ENCODE data around the gene CALD1.
A peak's percentile ranks its signal among the peaks of the same experiment; 100 is the strongest.

Gene CALD1

GRCh38 chr7:134829380-134829986 is 50.0 kb downstream of the CALD1 start:
- DNase-seq, result no peak

DNA sequence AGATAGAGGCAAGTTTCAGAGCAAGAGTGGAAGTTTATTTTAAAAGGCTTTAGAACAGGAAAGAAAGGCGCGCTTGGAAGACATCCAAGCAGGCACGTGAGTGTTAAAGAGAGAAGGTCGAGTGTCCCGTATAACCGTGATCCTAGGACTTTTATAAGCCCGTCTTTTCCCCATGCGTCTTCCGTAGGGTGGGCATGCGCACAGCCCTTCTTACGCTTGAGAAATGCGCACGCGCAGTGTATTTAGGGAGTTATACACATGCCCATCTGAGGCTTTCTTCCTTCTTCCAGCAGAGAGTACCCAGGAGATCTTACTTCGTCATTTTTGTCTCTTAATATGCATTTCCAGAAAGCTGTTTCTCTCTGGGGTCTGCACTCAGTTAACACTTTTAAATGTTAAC is 52.4 kb downstream of the CALD1 start:
- DNase-seq, result no peak

- no peak for DNase-seq
Observed at GRCh38 chr7:134832367-134832766, 52.9 kb downstream of the CALD1 start.

DNA sequence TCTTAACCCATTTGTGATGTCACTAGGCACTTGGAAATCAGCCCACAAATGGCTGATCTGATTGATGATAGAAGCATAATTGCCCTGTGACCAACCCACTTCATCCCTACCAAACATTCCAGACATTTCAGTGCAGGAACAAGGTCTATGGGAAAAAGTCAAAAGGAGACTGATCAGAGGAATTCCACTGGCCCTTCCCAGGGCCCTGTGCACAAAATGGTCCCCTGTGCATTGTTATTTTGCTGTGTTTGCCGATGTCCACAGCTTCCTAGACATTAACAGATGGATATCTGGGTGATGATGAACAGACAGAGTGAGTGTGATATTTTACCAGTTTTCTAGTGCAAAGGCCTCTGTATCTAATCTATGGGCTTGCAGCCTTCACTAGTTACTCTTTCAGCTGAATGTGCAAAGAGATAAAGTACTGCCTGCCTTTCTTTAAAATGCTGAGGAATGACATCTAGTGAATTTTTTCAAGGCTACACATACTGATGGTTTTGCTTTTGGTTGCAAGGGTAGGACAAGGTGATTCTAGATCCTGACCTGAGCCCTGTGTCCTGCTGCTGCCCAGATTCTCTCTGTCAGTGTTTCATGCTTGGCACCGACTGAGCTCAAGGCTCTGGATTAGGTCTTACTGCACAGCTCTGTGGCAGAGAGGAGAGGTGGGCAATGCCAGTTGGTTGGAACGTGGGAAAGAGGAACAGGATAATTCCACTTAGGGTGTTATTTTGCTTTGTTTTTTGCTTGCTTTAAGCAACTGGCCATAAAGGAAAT is 55.4 kb downstream of the CALD1 start:
- DNase-seq, result no peak

DNA sequence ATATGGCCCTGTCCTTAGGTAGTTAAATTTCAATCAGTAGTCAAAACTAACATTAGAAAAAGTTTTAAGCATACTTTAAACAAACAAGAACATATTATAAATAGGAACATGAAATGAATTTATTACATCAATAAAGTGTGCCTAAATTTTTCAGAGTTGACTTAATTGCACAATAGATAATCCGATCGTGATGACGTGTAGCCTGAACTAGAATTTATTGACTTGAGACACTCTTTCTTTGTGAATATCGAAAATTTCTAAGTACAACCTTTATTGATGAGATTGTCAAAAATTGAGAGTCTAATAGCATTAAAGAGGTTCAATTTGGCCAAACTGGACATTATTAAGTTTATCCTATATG is 56.0 kb downstream of the CALD1 start:
- DNase-seq, result no peak

DNA sequence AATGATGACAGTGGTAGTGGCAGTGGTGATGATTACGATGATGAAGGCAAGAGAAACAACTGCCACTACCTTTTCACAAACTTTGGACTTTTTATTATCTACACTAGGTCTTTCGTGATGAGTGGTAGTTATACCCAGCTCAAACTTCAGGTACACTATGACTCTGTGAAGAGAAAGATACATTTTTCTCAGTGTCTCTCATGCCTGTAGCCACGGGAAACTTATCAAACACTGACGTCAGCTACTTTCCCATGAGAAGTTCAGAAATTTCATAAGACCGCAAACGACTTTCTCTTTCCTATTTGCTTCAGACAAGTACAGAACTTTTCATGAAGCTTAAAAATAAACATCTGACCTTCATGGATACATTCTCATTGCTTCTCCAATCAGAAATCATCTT is 57.0 kb downstream of the CALD1 start:
- DNase-seq, result no peak

- DNase-seq, result no peak
Observed at GRCh38 chr7:134839298-134839697, 59.9 kb downstream of the CALD1 start.

DNA sequence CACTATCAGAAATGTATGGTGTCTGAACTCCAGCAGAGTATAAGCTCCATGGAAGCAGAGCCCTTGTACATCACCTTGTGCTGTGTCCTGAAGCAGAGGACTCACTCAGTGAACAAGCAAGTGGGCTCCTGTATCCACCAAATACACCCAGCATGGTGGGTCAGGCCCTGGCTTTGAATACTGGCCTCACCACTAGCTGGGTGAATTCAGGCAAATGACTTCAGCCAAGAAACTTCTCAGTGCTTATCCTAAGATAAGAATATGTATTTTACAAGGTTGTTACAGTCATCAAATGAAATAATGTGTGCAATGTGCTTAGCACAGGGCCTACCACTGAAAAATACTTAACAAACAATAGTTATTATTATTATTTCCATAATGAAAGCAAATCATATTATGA is 62.6 kb downstream of the CALD1 start:
- DNase-seq, result no peak

DNA sequence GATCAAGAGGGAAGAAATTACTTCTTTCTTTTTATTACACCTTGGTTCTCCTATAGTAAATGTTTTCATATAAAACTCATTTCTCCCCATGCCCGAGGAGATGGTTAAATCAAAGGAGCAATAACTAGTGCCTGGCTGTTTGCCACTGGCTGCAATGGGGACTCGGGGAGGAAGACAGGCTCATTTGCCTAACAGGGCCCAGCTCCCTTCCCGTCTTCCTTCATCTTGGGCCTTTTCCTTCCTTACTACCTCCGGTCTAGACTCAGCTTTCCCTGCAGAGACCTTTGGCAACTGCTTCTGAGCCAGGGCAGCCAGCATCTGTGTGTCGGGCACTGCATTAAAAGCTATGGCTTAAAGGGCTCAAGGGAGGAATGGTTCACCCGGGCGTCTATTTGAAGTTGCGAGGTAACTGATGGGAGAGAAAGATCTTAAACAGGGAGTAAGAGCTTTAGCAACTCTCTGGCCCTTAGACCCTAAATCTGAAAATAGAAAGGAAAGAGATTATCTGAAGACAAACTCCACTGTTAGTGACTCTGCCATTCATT is 63.5 kb downstream of the CALD1 start:
- no peak for DNase-seq

- DNase-seq, result no peak
Observed at GRCh38 chr7:134844200-134844599, 64.8 kb downstream of the CALD1 start.

DNA sequence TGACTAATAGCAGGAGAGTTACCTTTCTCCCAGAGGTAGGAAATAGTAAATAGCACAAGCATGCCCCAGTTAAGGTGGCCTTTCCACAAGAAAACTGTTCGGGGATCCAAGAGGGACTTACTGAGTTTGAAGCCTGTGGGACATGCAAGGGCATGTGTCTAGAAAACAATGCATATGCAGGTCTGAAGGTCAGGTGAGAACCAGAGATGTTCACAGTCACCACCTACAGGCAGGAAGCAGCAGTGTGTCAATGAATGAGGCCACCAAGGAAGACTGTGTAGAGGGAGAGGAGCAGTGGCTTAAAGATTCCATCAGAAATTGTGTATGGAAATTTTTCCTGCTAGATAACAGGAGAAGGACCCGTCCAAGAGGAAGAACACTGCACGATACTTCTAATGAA is 66.0 kb downstream of the CALD1 start:
- peak in 1 of 2 experiments; percentile 5 for DNase-seq

GRCh38 chr7:134847851-134848588 is 68.6 kb downstream of the CALD1 start:
- DNase-seq, result no peak

- DNase-seq, result no peak
Observed at GRCh38 chr7:134850066-134850465, 70.6 kb downstream of the CALD1 start.

- DNase-seq, result no peak
Observed at GRCh38 chr7:134851141-134851540, 71.7 kb downstream of the CALD1 start.

DNA sequence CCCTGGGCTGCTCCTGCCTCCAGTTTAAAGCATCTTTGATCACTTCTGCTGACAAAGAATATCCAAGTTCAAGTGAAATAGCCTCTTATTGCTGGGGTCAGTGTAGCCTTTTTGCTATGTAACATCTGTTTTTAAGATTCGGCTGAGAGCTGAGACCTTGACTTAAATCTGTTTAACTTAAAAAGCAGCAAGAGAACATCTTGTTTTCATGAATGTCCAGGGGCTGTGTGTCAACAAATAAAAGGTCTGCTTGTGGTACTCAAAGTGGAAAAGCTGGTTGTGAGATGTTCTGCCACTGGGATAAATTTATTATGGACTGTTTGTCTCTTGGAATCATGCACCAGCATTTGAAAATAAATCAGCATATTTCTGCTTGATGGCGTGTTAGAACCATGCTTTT is 73.2 kb downstream of the CALD1 start:
- DNase-seq, result no peak

DNA sequence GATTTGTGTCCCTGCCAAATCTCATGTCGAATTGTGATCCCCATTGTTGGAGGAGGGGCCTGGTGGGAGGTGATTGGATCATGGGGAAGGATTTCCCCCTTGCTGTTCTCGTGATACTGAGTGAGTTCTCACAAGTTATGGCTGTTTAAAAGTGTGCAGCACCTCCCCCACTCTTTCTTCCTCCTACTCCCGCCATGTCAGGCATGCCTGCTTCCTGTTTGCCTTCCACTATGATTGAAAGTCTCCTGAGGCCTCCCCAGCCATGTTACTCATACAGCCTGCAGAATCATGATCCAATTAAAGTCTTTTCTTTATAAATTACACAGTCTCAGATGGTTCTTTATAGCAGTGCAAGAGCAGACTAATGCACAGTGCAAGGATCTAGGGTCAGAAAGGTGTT is 75.4 kb downstream of the CALD1 start:
- DNase-seq, result no peak

- no peak for DNase-seq
Observed at GRCh38 chr7:134855442-134855841, 76.0 kb downstream of the CALD1 start.

DNA sequence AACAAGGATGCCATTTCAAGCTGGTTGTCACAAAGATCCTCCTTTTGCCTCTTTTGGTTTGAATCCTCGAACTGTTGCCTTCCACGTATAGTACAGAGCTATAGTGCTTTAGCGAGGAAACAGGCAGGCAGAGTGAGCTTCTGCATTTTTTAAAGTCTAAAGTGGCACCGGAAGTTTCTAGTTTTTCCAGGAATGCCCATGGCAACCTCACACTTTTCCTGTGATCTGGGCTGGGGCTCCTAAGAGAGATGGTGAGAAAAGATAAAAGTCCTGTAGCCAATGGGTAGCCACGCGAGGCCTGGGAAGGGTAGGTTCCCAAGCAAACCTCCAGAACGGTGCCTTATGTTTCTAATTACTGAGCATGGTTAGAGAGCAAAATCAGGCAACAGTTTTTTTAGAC is 76.7 kb downstream of the CALD1 start:
- DNase-seq, result no peak

- no peak for DNase-seq
Observed at GRCh38 chr7:134856691-134857090, 77.3 kb downstream of the CALD1 start.

GRCh38 chr7:134857958-134858357 is 78.5 kb downstream of the CALD1 start:
- no peak for DNase-seq

- DNase-seq, result no peak
Observed at GRCh38 chr7:134859783-134860182, 80.3 kb downstream of the CALD1 start.

- DNase-seq, result no peak
Observed at GRCh38 chr7:134865001-134865845, 85.8 kb downstream of the CALD1 start.

DNA sequence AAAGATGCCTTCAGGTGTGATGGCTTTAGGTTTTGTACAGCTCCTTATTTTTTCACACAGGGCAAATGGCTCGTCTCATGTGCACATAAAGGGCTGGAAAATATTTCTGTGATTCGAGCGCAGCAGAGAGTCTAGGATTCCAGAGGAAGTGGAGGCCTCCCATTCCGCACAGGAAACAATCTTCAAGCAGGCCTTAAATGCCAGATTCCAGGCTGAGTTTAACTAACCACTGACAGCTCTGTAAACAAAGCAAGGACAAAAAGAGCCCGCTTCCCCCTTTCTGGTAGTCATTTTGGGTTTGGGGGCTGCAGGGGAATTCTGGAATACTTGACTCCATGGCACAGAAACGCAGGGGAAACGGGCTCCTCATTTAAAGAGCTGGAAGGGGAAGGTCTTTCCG is 87.2 kb downstream of the CALD1 start:
- DNase-seq, result no peak
